Cerebellar cortex (tissue), 1 donor: ENCODE measurements around the gene CDKN1B.

Experiments
- DNase-seq: peaks from one replicate; pipeline ENCODE4 v3.0.0-alpha.2; 2015; ENCODE audit warnings: low spot score

Gene CDKN1B

GRCh38 chr12:12716793-12717585 lies at the start of gene CDKN1B:
Gene CDKN1B (plus strand): TSS chr12:12717368. CDS start chr12:12717840, 472 bp downstream.
- peak; percentile 92 for DNase-seq

GRCh38 chr12:12668005-12668404 lies 49.2 kb upstream of the CDKN1B start:
- no peak for DNase-seq

- DNase-seq: no peak
Observed at GRCh38 chr12:12669020-12669419, 48.1 kb upstream of the CDKN1B start.

GRCh38 chr12:12671850-12672660 lies 45.1 kb upstream of the CDKN1B start:
- no peak for DNase-seq

- DNase-seq: no peak
Observed at GRCh38 chr12:12673296-12673695, 43.9 kb upstream of the CDKN1B start.

GRCh38 chr12:12676605-12677004 lies 40.6 kb upstream of the CDKN1B start:
- no peak for DNase-seq

GRCh38 chr12:12681061-12681765 lies 36.0 kb upstream of the CDKN1B start:
- peak; percentile 80 for DNase-seq

GRCh38 chr12:12682284-12682683 lies 34.9 kb upstream of the CDKN1B start:
- peak; percentile 53 for DNase-seq

GRCh38 chr12:12683136-12683697 lies 34.0 kb upstream of the CDKN1B start:
- peak; percentile 48 for DNase-seq

GRCh38 chr12:12683725-12684124 lies 33.4 kb upstream of the CDKN1B start:
- DNase-seq: peak; percentile 72

GRCh38 chr12:12684375-12685106 lies 32.6 kb upstream of the CDKN1B start:
- DNase-seq: peak; percentile 92

- DNase-seq: peak; percentile 75
Observed at GRCh38 chr12:12685305-12685704, 31.9 kb upstream of the CDKN1B start.

GRCh38 chr12:12686472-12686871 lies 30.7 kb upstream of the CDKN1B start:
- DNase-seq: no peak

- no peak for DNase-seq
Observed at GRCh38 chr12:12686925-12687324, 30.2 kb upstream of the CDKN1B start.

- DNase-seq: no peak
Observed at GRCh38 chr12:12689647-12690300, 27.4 kb upstream of the CDKN1B start.

GRCh38 chr12:12691549-12691948 lies 25.6 kb upstream of the CDKN1B start:
- no peak for DNase-seq

- DNase-seq: no peak
Observed at GRCh38 chr12:12693111-12693671, 24.0 kb upstream of the CDKN1B start.

GRCh38 chr12:12696562-12697383 lies 20.4 kb upstream of the CDKN1B start:
- DNase-seq: peak; percentile 90

- DNase-seq: no peak
Observed at GRCh38 chr12:12699345-12699744, 17.8 kb upstream of the CDKN1B start.

GRCh38 chr12:12700254-12700653 lies 16.9 kb upstream of the CDKN1B start:
- DNase-seq: no peak
